Keratinocyte (primary cell): ENCODE measurements around the gene LEFTY1. TPM values are rescaled to one million over a fixed set of nuclear protein-coding genes. Genes with fewer than 3 reads are reported as not detected.

ENCODE experiments used
- DNase-seq: peaks from one replicate; pipeline ENCODE4 v3.0.0-alpha.2; 2011; ENCODE audit warnings: low read depth, missing footprints, low spot score
- FAIRE-seq: peaks from 2 replicates; lab custom pipeline; 2011; peaks lifted over from hg19 to GRCh38; lab: Jason Lieb, UNC
- H2AFZ ChIP-seq: 2 replicates; pipeline ENCODE4 v1.6.0; 2012; ENCODE audit warnings: low read length, control low read depth, inconsistent platforms; ENCODE audit not compliant: control insufficient read depth
- H3K27ac ChIP-seq: 2 replicates; pipeline ENCODE4 v1.5.1; 2011; ENCODE audit warnings: low read length; ENCODE audit not compliant: control insufficient read depth, insufficient read depth
- H3K27me3 ChIP-seq: 3 replicates; pipeline ENCODE4 v1.6.0; 2011; ENCODE audit warnings: low read length; ENCODE audit not compliant: control insufficient read depth, insufficient read depth; ENCODE audit errors: extremely low read depth
- H3K36me3 ChIP-seq, 2 experiments: 2 replicates in 1 of 2; 3 replicates in 1 of 2; pipeline ENCODE4 v1.5.1; 2011; ENCODE audit warnings: low read length in 2 of 2, mild to moderate bottlenecking in 1 of 2; ENCODE audit not compliant: control insufficient read depth in 2 of 2, insufficient read depth in 2 of 2; ENCODE audit errors: extremely low read depth in 1 of 2
- H3K4me1 ChIP-seq: 3 replicates; pipeline ENCODE4 v1.5.1; 2011; ENCODE audit warnings: low read length; ENCODE audit not compliant: control insufficient read depth, insufficient read depth; ENCODE audit errors: extremely low read depth
- H3K4me2 ChIP-seq: 3 replicates; pipeline ENCODE4 v1.6.0; 2011; ENCODE audit warnings: low read depth, low read length; ENCODE audit not compliant: control insufficient read depth, insufficient read depth; ENCODE audit errors: extremely low read depth
- H3K4me3 ChIP-seq, 3 experiments: fragments of 200-600 bp in 1 of 3; sonication (generic) in 1 of 3; 2 replicates in 2 of 3; 3 replicates in 1 of 3; pipeline ENCODE4 v1.5.1; 2011 to 2016; ENCODE audit warnings: low read length in 3 of 3, mild to moderate bottlenecking in 3 of 3, control low read depth in 2 of 3, inconsistent platforms in 1 of 3, low read depth in 1 of 3, mixed read lengths in 1 of 3, mixed run types in 1 of 3, moderate library complexity in 1 of 3; ENCODE audit not compliant: control insufficient read depth in 2 of 3, insufficient read depth in 2 of 3; ENCODE audit errors: extremely low read depth in 1 of 3
- H3K79me2 ChIP-seq: 2 replicates; pipeline ENCODE4 v1.6.0; 2012; ENCODE audit warnings: low read length; ENCODE audit not compliant: control insufficient read depth, insufficient read depth
- H3K9ac ChIP-seq: 3 replicates; pipeline ENCODE4 v1.6.0; 2011; ENCODE audit warnings: low read length; ENCODE audit not compliant: control insufficient read depth, insufficient read depth; ENCODE audit errors: extremely low read depth
- H3K9me1 ChIP-seq: 3 replicates; pipeline ENCODE4 v1.6.0; 2011; ENCODE audit warnings: low read length; ENCODE audit not compliant: control insufficient read depth, insufficient read depth; ENCODE audit errors: extremely low read depth
- H3K9me3 ChIP-seq: 2 replicates; pipeline ENCODE4 v1.5.1; 2012; ENCODE audit warnings: low read depth, low read length; ENCODE audit not compliant: control insufficient read depth
- H4K20me1 ChIP-seq: 3 replicates; pipeline ENCODE4 v1.6.0; 2011; ENCODE audit warnings: low read length; ENCODE audit not compliant: control insufficient read depth, insufficient read depth; ENCODE audit errors: extremely low read depth
- CTCF ChIP-seq, 3 experiments: IDR thresholded peaks in 1 of 3; conservative IDR thresholded peaks in 1 of 3; optimal IDR thresholded peaks in 1 of 3; 2 replicates in 2 of 3; 3 replicates in 1 of 3; pipeline versions ENCODE3 to v1.5.1; 2011; ENCODE audit warnings: low read length in 3 of 3, mild to moderate bottlenecking in 3 of 3, moderate library complexity in 2 of 3, control low read depth in 1 of 3, inconsistent platforms in 1 of 3; ENCODE audit not compliant: insufficient read depth in 2 of 3; ENCODE audit errors: extremely low read depth in 1 of 3
- EZH2 ChIP-seq: IDR thresholded peaks from one replicate; pipeline ENCODE4 v1.6.1; 2012; ENCODE audit warnings: inconsistent platforms, mild to moderate bottlenecking, low read length, moderate library complexity
- dilution Hi-C: fragments of 300-500 bp; cut with MboI; formaldehyde crosslinking; loops from one replicate; pipeline ENCODE4 v1.7.0; 2020; ENCODE audit warnings: low sequenced_read_pairs; ENCODE audit not compliant: extremely low pct_ligation_motif_present
- polyA plus RNA-seq, 5 experiments: library from polyadenylated mRNA; depleted of rRNA in 3 of 5; stranded (reverse) in 3 of 5; stranded (forward) in 1 of 5; unstranded in 1 of 5; fragments of >200 nt; gene quantifications; 1 replicate in 1 of 5; 2 replicates in 3 of 5; 3 replicates in 1 of 5; pipeline versions ENCODE4 v1.2.1 to v1.2.3, GENCODE V29; 2011 to 2012; ENCODE audit warnings: missing spikeins in 2 of 5, low read depth in 1 of 5, low replicate concordance in 1 of 5

LEFTY1 gene
- polyA plus RNA-seq, 1 donor (not counting 4 experiments of a cell fraction or from before 2014, with no cell fraction given) = not detected

DNA sequence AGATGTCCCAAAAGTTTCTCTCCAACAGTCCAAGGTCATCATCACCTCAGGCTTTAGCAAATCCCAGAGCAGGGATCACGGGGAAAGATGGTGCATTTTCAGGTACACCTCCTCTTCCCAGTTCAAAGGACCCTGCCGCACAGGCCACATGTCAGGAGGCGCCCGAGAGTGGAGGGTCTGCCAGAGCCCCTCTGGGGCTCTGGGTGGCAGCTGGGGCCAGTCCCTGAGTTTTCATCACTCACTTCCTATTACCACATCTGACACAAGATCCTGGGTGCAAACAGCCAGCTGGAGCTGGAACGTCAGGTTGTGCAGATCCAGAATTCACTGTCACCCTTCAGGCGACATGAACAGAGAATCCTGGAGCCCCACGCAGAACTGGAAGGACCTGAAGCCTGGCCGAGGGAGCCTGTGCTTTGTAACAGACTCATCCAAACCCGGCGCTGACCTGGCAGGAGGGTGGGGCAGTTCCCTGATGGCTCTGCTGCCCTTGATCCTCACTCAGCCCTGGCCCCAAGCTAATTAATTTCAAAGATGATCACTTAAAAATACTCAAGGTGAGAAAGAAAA, 15.6 kb downstream of the LEFTY1 start:
- H3K4me2 ChIP-seq = no peak overlapping the region
- TF ChIP-seq CTCF (optimal IDR thresholded peaks at IDR 0.05 in 1 of 3, IDR thresholded peaks at IDR 0.05 in 1 of 3, conservative IDR thresholded peaks at IDR 0.05 in 1 of 3; ENCODE audit: extremely low read depth in 1 of 3, insufficient read depth in 2 of 3, low read length in 3 of 3) (no peak), EZH2 (no peak)
- no peaks in the 10 kb centered on the region for H3K79me2 ChIP-seq
- H2AFZ ChIP-seq = no peak overlapping the region
- no peaks in the 10 kb centered on the region for H3K27me3 ChIP-seq
- H3K9ac ChIP-seq = no peak overlapping the region
- no peak for FAIRE-seq
- no peak overlapping the region for H3K4me3 ChIP-seq
- H3K36me3 ChIP-seq = peaks cover 18 to 26% of the 10 kb centered on the region in 2 experiments
- no peak overlapping the region for H3K27ac ChIP-seq
- no peak for DNase-seq
- H4K20me1 ChIP-seq = peaks cover 18% of the 10 kb centered on the region
- dilution Hi-C loops = no loop called here
- no peaks in the 10 kb centered on the region for H3K9me3 ChIP-seq
- peaks cover 6% of the 10 kb centered on the region for H3K9me1 ChIP-seq
- H3K4me1 ChIP-seq = peaks cover 15% of the 10 kb centered on the region

- dilution Hi-C loops = no loop called here
- H3K9ac ChIP-seq = no peak overlapping the region
- no peak overlapping the region for H3K4me3 ChIP-seq
- FAIRE-seq (no peak), DNase-seq (no peak)
- no peak overlapping the region for H3K27ac ChIP-seq
- H3K36me3 ChIP-seq = peaks cover 22 to 28% of the 10 kb centered on the region in 2 experiments
- no peaks in the 10 kb centered on the region for H3K79me2 ChIP-seq
- H4K20me1 ChIP-seq = peaks cover 11% of the 10 kb centered on the region
- H3K9me3 ChIP-seq = no peaks in the 10 kb centered on the region
- no peak overlapping the region for H2AFZ ChIP-seq
- no peak overlapping the region for H3K4me2 ChIP-seq
- H3K27me3 ChIP-seq = no peaks in the 10 kb centered on the region
- H3K9me1 ChIP-seq = peaks cover 6% of the 10 kb centered on the region
- TF ChIP-seq CTCF (optimal IDR thresholded peaks at IDR 0.05 in 1 of 3, IDR thresholded peaks at IDR 0.05 in 1 of 3, conservative IDR thresholded peaks at IDR 0.05 in 1 of 3; ENCODE audit: extremely low read depth in 1 of 3, insufficient read depth in 2 of 3, low read length in 3 of 3) (no peak), EZH2 (no peak)
- peaks cover 15% of the 10 kb centered on the region for H3K4me1 ChIP-seq
These were observed 16.9 kb downstream of the LEFTY1 start for GRCh38 chr1:225872075-225872430.
